ENCODE results near the gene AMDHD2. TPM values are rescaled to one million over a fixed set of nuclear protein-coding genes. Genes with fewer than 3 reads are reported as not detected.
A peak's percentile ranks its signal among the peaks of the same experiment; 100 is the strongest.

AMDHD2 gene
- total RNA-seq, 1 donor from 2014 or later: 25.5 TPM

DNA sequence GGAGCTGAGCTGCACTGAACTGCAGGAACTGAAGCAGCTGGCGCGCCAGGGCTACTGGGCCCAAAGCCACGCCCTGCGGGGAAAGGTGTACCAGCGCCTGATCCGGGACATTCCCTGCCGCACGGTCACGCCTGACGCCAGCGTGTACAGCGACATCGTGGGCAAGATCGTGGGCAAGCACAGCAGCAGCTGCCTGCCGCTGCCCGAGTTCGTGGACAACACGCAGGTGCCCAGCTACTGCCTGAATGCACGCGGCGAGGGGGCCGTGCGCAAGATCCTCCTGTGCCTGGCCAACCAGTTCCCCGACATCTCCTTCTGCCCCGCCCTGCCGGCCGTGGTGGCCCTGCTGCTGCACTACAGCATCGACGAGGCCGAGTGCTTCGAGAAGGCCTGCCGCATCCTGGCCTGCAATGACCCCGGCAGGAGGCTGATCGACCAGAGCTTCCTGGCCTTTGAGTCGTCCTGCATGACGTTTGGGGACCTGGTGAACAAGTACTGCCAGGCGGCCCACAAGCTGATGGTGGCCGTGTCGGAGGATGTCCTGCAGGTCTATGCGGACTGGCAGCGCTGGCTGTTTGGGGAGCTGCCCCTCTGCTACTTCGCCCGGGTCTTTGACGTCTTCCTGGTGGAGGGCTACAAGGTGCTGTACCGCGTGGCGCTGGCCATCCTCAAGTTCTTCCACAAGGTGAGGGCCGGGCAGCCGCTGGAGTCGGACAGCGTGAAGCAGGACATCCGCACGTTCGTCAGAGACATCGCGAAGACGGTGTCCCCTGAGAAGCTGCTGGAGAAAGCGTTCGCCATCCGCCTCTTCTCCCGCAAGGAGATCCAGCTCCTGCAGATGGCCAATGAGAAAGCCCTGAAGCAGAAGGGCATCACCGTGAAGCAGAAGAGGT is 23.7 kb upstream of the AMDHD2 start:
- H3K4me1 ChIP-seq: peaks cover 42% of the 10 kb centered on the region
- H3K27me3 ChIP-seq: no peaks in the 10 kb centered on the region
- intact Hi-C loops (cut with DNase I): no loop called here
- H3K4me3 ChIP-seq: no peak overlapping the region
- TF ChIP-seq, protein P1, sequence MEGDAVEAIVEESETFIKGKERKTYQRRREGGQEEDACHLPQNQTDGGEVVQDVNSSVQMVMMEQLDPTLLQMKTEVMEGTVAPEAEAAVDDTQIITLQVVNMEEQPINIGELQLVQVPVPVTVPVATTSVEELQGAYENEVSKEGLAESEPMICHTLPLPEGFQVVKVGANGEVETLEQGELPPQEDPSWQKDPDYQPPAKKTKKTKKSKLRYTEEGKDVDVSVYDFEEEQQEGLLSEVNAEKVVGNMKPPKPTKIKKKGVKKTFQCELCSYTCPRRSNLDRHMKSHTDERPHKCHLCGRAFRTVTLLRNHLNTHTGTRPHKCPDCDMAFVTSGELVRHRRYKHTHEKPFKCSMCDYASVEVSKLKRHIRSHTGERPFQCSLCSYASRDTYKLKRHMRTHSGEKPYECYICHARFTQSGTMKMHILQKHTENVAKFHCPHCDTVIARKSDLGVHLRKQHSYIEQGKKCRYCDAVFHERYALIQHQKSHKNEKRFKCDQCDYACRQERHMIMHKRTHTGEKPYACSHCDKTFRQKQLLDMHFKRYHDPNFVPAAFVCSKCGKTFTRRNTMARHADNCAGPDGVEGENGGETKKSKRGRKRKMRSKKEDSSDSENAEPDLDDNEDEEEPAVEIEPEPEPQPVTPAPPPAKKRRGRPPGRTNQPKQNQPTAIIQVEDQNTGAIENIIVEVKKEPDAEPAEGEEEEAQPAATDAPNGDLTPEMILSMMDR (IDR thresholded peaks at IDR 0.05): no peak
- no peak for TF ChIP-seq POLR2AphosphoS5 (IDR thresholded peaks at IDR 0.05; ENCODE audit: insufficient read depth in 1 of 2, low read depth in 1 of 2)
- no peak for TF ChIP-seq POLR2A (IDR thresholded peaks at IDR 0.05)
- H3K36me3 ChIP-seq: peaks cover 0 to 10% of the 10 kb centered on the region in 2 donors
- H3K9me3 ChIP-seq: no peaks in the 10 kb centered on the region
- DNase-seq (ENCODE audit: extremely low spot score in 2 of 2): no peak
- no peak overlapping the region for H3K27ac ChIP-seq

DNA sequence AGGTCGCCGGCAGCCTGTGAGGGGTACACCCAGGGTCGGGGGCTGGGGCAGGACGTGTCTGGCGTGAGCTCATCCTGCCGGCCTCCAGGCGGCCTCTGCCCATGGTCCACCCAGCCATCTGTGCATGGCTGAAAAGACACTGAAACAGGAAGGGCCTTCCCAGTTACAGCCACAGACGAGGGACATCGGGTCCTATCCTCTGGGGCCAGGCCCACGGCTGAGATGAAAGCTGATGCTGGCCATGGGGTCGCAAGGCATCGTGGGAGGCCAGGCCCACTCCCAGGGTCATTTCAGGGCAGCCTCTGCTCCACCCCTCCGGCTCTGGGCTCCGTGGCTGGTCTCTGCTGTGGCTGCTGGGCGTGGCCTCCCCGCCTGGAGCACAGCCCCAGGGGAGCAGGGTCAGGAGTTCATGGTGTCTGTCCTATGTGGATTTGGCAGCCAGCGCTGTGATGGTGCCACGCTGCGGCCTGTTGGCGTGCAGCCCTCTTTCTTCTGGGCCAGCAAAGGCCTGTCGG is 23.0 kb upstream of the AMDHD2 start:
- peaks cover 0 to 10% of the 10 kb centered on the region in 2 donors for H3K36me3 ChIP-seq
- no peak overlapping the region for H3K27ac ChIP-seq
- intact Hi-C loops (cut with DNase I): no loop called here
- H3K4me3 ChIP-seq: no peak overlapping the region
- TF ChIP-seq POLR2AphosphoS5 (IDR thresholded peaks at IDR 0.05; ENCODE audit: insufficient read depth in 1 of 2, low read depth in 1 of 2): no peak
- TF ChIP-seq, protein P1 (IDR thresholded peaks at IDR 0.05): no peak
- TF ChIP-seq POLR2A (IDR thresholded peaks at IDR 0.05): no peak
- H3K9me3 ChIP-seq: no peaks in the 10 kb centered on the region
- no peaks in the 10 kb centered on the region for H3K27me3 ChIP-seq
- H3K4me1 ChIP-seq: peaks cover 49% of the 10 kb centered on the region
- DNase-seq (ENCODE audit: extremely low spot score in 2 of 2): no peak

DNA sequence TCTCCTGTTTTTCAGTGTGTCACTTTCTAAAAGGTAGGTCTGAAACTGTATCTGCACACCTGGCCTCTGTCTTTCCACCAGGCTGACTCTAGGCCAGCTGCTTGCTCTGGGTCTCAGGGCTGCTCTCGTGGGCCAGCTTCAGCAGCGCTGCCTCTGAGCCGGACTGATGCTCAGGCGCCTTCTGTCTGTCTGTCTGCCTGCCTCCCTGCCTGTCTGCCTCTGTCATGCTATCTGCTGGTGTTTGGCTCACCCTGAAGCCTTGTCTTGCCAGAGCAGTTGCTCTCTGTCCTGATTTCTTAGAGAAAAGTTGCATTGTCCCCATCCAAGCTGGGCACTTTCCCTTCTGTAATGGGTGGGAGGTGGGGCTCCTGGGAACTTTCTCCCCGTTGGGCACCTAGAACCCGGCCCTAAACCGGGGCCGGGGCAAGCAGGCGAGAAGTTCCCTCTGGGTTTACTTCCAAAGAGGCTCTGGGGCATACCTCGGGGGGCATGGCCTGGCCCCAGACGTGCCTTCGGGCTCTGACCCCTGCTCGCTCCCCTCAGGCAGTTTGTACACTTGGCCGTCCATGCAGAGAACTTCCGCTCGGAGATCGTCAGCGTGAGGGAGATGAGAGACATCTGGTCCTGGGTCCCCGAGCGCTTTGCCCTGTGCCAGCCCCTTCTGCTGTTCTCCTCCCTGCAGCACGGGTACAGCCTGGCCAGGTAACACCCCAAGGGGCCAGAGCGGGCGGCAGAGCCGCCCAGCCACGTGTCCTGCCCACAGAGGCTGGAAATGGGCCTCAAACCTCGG is 22.3 kb upstream of the AMDHD2 start:
- Histone ChIP-seq H3K9me3 (no peaks in the 10 kb centered on the region), H3K36me3 (peaks cover 0 to 10% of the 10 kb centered on the region in 2 donors), H3K27ac (no peak overlapping the region), H3K4me3 (no peak overlapping the region), H3K27me3 (no peaks in the 10 kb centered on the region), H3K4me1 (peaks cover 56% of the 10 kb centered on the region)
- TF ChIP-seq POLR2A (IDR thresholded peaks at IDR 0.05) (no peak), POLR2AphosphoS5 (IDR thresholded peaks at IDR 0.05; ENCODE audit: insufficient read depth in 1 of 2, low read depth in 1 of 2) (no peak)
- TF ChIP-seq, protein P1 (IDR thresholded peaks at IDR 0.05): no peak
- intact Hi-C loops (cut with DNase I): no loop called here
- DNase-seq (ENCODE audit: extremely low spot score in 2 of 2): no peak

DNA sequence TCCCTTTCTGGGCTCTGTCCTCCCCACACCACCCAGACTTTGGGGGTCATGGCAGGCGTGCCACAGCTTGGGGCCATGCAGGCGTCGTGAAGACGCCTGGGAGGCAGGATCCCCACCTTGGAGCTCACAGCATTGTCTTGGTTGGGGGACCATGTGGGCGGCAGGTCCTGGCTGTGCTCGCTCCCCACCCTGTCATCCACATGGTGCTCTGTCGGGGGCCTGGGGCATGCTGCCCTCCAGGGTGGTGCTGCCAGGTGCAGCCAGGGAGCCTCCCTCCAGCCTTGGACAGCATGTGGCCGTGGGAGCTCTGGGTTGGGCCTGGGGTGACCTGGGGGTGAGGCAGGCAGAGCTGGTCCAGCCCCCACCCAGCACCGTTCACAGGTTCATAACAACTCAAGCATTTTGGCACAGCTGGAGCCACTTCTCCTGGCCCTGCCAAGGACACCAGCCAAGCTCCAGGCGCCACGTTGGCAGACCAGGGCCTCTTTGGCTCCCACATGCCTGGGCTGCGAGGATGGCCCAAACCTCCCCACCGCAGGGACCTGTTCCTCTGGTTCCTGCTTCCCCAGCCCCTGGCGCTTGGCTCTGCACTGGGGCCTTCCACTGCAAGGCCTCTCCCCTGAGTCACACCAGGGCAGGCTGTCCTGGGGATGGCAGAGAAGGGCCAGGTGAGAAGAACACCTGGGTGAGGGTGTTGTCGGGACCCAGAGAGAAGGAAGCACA is 21.5 kb upstream of the AMDHD2 start:
- Histone ChIP-seq H3K36me3 (peaks cover 0 to 10% of the 10 kb centered on the region in 2 donors), H3K9me3 (no peaks in the 10 kb centered on the region), H3K4me3 (no peak overlapping the region), H3K4me1 (peaks cover 62% of the 10 kb centered on the region), H3K27me3 (no peaks in the 10 kb centered on the region), H3K27ac (no peak overlapping the region)
- intact Hi-C loops (cut with DNase I): no loop called here
- DNase-seq (ENCODE audit: extremely low spot score in 2 of 2): no peak
- TF ChIP-seq POLR2AphosphoS5 (IDR thresholded peaks at IDR 0.05; ENCODE audit: insufficient read depth in 1 of 2, low read depth in 1 of 2) (peak in 1 of 2 donors; percentile 16), POLR2A (IDR thresholded peaks at IDR 0.05) (no peak)
- TF ChIP-seq, protein P1 (IDR thresholded peaks at IDR 0.05): no peak
